ENCODE results near the gene CMSS1.

The CMSS1 gene

GRCh38 chr3:100106531-100107141 lies 289.0 kb downstream of the CMSS1 start:
- DNase-seq (ENCODE audit: low read depth), result peak; percentile 84
- TF ChIP-seq CTCF (IDR thresholded peaks at IDR 0.05; ENCODE audit: insufficient read depth, low read depth, low read length, missing control alignments), result no peak
- no peak overlapping the region for H3K4me3 ChIP-seq (ENCODE audit: low read length)

- peak; percentile 74 for DNase-seq (ENCODE audit: low read depth)
- H3K4me3 ChIP-seq (ENCODE audit: low read length), result no peak overlapping the region
- no peak for TF ChIP-seq CTCF (IDR thresholded peaks at IDR 0.05; ENCODE audit: insufficient read depth, low read depth, low read length, missing control alignments)
Observed at GRCh38 chr3:100107221-100107814, 289.7 kb downstream of the CMSS1 start.

GRCh38 chr3:100108464-100109079 lies 290.9 kb downstream of the CMSS1 start:
- no peak overlapping the region for H3K4me3 ChIP-seq (ENCODE audit: low read length)
- no peak for TF ChIP-seq CTCF (IDR thresholded peaks at IDR 0.05; ENCODE audit: insufficient read depth, low read depth, low read length, missing control alignments)
- DNase-seq (ENCODE audit: low read depth), result peak; percentile 12

GRCh38 chr3:100110162-100110561 lies 292.5 kb downstream of the CMSS1 start:
- no peak overlapping the region for H3K4me3 ChIP-seq (ENCODE audit: low read length)
- DNase-seq (ENCODE audit: low read depth), result no peak
- TF ChIP-seq CTCF (IDR thresholded peaks at IDR 0.05; ENCODE audit: insufficient read depth, low read depth, low read length, missing control alignments), result no peak

- no peak overlapping the region for H3K4me3 ChIP-seq (ENCODE audit: low read length)
- no peak for TF ChIP-seq CTCF (IDR thresholded peaks at IDR 0.05; ENCODE audit: insufficient read depth, low read depth, low read length, missing control alignments)
- no peak for DNase-seq (ENCODE audit: low read depth)
Observed at GRCh38 chr3:100111728-100112127, 294.1 kb downstream of the CMSS1 start.

GRCh38 chr3:100113723-100114412 lies 296.2 kb downstream of the CMSS1 start:
- peak; percentile 79 for DNase-seq (ENCODE audit: low read depth)
- no peak overlapping the region for H3K4me3 ChIP-seq (ENCODE audit: low read length)
- TF ChIP-seq CTCF (IDR thresholded peaks at IDR 0.05; ENCODE audit: insufficient read depth, low read depth, low read length, missing control alignments), result no peak

Data from epithelial cell of esophagus (primary cell).